Loucy (cell line): Measurements from ENCODE around the gene DMXL1.

Experiments
- H2AFZ ChIP-seq: fragments of 200-600 bp; sonication (generic); 2 replicates; pipeline ENCODE4 v1.6.0; 2016; ENCODE audit warnings: antibody characterized with exemption, mild to moderate bottlenecking, low read length, moderate library complexity
- H3F3A ChIP-seq: fragments of 200-600 bp; 2 replicates; pipeline ENCODE4 v1.6.0; 2016; ENCODE audit warnings: antibody characterized with exemption, low read depth, mild to moderate bottlenecking
- H3K27me3 ChIP-seq: fragments of 200-600 bp; sonication (generic); 2 replicates; pipeline ENCODE4 v1.6.1; 2014; ENCODE audit warnings: low read length, mild to moderate bottlenecking; ENCODE audit not compliant: insufficient read depth, poor library complexity, severe bottlenecking
- H3K36me3 ChIP-seq: fragments of 200-600 bp; sonication (generic); 2 replicates; pipeline ENCODE4 v1.6.1; 2016; ENCODE audit warnings: low read length; ENCODE audit not compliant: insufficient read depth
- H3K4me1 ChIP-seq: fragments of 200-600 bp; sonication (generic); 2 replicates; pipeline ENCODE4 v1.5.1; 2014; ENCODE audit warnings: low read length, mild to moderate bottlenecking; ENCODE audit not compliant: insufficient read depth, poor library complexity, severe bottlenecking
- H3K4me2 ChIP-seq: fragments of 200-600 bp; sonication (generic); 2 replicates; pipeline ENCODE4 v1.6.0; 2014; ENCODE audit warnings: antibody characterized with exemption, low read length, low read depth, mild to moderate bottlenecking; ENCODE audit not compliant: poor library complexity, severe bottlenecking
- H3K4me3 ChIP-seq: fragments of 200-600 bp; sonication (generic); 2 replicates; pipeline ENCODE4 v1.5.1; 2014; ENCODE audit warnings: low read length, mild to moderate bottlenecking, mixed read lengths; ENCODE audit not compliant: poor library complexity, severe bottlenecking
- H3K79me2 ChIP-seq: fragments of 200-600 bp; sonication (generic); 2 replicates; pipeline ENCODE4 v1.6.1; 2014; ENCODE audit warnings: low read length; ENCODE audit not compliant: insufficient read depth
- H3K9ac ChIP-seq: fragments of 200-600 bp; sonication (generic); 2 replicates; pipeline ENCODE4 v1.6.0; 2014; ENCODE audit warnings: mild to moderate bottlenecking, low read depth, low read length, moderate library complexity; ENCODE audit not compliant: poor library complexity, severe bottlenecking
- H3K9me2 ChIP-seq: fragments of 200-600 bp; sonication (generic); replicated peaks from 2 replicates; pipeline ENCODE4 v1.6.1; 2016; ENCODE audit warnings: low read depth, low read length, mixed read lengths
- H3K9me3 ChIP-seq: fragments of 200-600 bp; sonication (generic); 2 replicates; pipeline ENCODE4 v1.6.1; 2014; ENCODE audit warnings: mild to moderate bottlenecking, antibody characterized with exemption, low read length, low read depth; ENCODE audit not compliant: insufficient read depth
- H4K20me1 ChIP-seq: fragments of 200-600 bp; sonication (generic); 2 replicates; pipeline ENCODE4 v1.6.0; 2014; ENCODE audit warnings: antibody characterized with exemption, low read length, mild to moderate bottlenecking; ENCODE audit not compliant: insufficient read depth, poor library complexity, severe bottlenecking
- CTCF ChIP-seq: fragments of 200-600 bp; sonication (generic); conservative IDR thresholded peaks from 2 replicates; pipeline ENCODE4 v1.5.1; 2014; ENCODE audit warnings: mild to moderate bottlenecking, antibody characterized with exemption, low read length
- EZH2phosphoT487 ChIP-seq: fragments of 200-600 bp; IDR thresholded peaks from 2 replicates; pipeline ENCODE4 v1.6.1; 2018; ENCODE audit warnings: antibody characterized with exemption, mild to moderate bottlenecking, moderate library complexity, borderline replicate concordance

DMXL1 gene

GRCh38 chr5:119293516-119293829, 222.6 kb downstream of the DMXL1 start:
- H3K9ac ChIP-seq = no peak overlapping the region
- no peaks in the 10 kb centered on the region for H3K36me3 ChIP-seq
- no peak overlapping the region for H3K4me2 ChIP-seq
- H3K27me3 ChIP-seq = no peaks in the 10 kb centered on the region
- H3K9me2 ChIP-seq = no peaks in the 10 kb centered on the region
- H3K9me3 ChIP-seq = 0 out of 2 replicates have a peak, but pooled peaks cover 3% of the 10 kb centered on the region
- peaks cover 34% of the 10 kb centered on the region for H3K4me1 ChIP-seq
- no peak overlapping the region for H2AFZ ChIP-seq
- TF ChIP-seq CTCF = no peak
- TF ChIP-seq EZH2phosphoT487 = no peak
- H3K79me2 ChIP-seq = peaks cover 52% of the 10 kb centered on the region
- no peak overlapping the region for H3K4me3 ChIP-seq
- H4K20me1 ChIP-seq = no peaks in the 10 kb centered on the region
- no peaks in the 10 kb centered on the region for H3F3A ChIP-seq
